GM21367 (cell line): ENCODE data around the gene MTREX.

Experiments used
- ATAC-seq: cut with Tn5 transposase; IDR thresholded peaks from one replicate; pipeline ENCODE4 v1.9.1; 2021; ENCODE audit not compliant: unreplicated experiment

MTREX gene

DNA sequence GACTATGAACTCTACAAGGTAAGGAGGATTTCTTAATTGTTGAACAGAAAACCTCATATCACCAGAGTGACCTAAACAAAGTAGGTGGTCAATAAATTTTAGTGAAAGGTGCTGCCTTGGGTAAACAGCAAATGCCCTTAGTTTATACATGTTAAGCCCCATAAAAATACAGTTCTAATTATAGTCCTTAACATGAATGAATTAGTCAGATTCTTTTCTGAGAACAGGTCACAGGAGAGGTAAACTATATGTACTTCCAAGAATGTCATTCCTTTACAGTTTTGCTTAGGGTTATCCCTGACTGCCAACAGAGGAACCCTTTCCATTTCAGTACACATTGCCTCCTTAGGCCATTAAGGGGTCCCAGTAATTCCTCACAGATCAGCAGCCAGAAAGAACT, 162.1 kb downstream of the MTREX start:
- no peak for ATAC-seq

DNA sequence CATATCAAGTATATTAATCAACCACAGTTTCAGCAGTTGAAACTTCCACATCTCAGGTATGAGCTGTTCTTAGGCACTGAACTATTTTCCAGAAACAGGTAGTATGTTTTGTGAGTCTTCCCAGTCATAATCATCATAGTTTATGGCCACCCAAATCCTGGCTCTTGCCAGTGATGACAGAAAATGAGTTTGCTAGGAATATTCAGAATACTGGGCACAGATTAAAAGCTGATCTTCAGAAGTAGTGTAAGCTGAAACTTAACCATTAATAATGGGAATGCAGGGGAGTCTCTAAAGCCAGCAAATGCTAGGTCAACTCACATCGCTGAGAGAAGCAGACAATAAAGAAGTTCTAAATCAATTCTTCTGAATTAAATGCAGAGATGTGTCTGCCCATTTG, 162.5 kb downstream of the MTREX start:
- no peak for ATAC-seq

DNA sequence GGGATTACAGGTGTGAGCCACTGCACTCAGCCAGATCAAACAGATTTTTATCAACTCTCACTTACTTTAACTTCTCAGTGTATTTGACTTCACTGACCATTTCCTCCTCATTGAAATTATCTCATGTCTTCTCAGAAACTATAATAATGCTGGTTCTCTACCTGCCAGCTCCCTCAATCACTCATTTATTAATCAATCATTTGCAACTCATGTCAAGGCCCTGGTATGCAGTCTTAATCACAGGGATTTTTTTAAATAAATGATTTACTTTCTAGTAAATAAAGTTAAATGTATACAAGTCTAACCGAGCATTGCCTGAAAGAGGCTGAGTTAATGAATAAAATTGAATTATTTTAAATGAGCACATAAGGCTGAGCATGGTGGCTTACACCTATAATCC, 163.7 kb downstream of the MTREX start:
- ATAC-seq = no peak

DNA sequence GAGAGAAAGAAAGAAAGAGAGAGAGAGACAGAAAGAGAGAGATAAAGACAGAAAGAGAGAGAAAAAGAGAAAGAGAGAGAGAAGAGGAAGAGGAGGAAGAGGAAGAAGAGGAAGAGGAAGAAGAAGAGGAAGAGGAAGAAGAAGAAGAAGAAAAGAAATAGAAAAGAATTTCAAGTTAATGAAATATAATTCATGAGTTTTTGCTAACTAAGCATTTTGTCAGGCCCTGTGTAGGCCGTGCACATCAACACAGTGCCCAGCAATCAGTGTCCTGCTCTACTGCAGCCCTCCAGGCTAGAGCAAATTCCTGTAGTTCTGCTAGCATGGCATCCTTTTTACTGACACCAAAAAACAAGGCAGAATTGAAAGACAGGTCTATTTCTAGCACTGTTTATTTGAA, 164.9 kb downstream of the MTREX start:
- ATAC-seq = no peak
